Mesenchymal stem cell (in vitro differentiated cells and primary cell): Measurements from ENCODE around the gene FARP1.
A peak's percentile ranks its signal among the peaks of the same experiment; 100 is the strongest.

Experiments
- DNase-seq: peaks from one replicate; pipeline ENCODE4 v3.0.0-alpha.2; 2013
- H2AFZ ChIP-seq: one replicate; pipeline ENCODE4 v1.6.1; 2013; ENCODE audit warnings: low read depth, mild to moderate bottlenecking, control low read depth, inconsistent platforms, low read length, moderate library complexity
- H2AK5ac ChIP-seq: 2 replicates; pipeline ENCODE4 v1.6.1; 2013; ENCODE audit warnings: low read length, moderate library complexity, mild to moderate bottlenecking, inconsistent platforms; ENCODE audit not compliant: severe bottlenecking
- H2BK120ac ChIP-seq: one replicate; pipeline ENCODE4 v1.6.1; 2013; ENCODE audit warnings: low read depth, mild to moderate bottlenecking, inconsistent platforms, low read length, moderate library complexity
- H2BK12ac ChIP-seq, 2 experiments: one replicate each; pipeline ENCODE4 v1.6.1; 2013; ENCODE audit warnings: inconsistent platforms in 2 of 2, low read length in 2 of 2, mild to moderate bottlenecking in 2 of 2, moderate library complexity in 2 of 2, control low read depth in 1 of 2
- H2BK15ac ChIP-seq: one replicate; pipeline ENCODE4 v1.6.1; 2013; ENCODE audit warnings: mild to moderate bottlenecking, low read depth, inconsistent platforms; ENCODE audit not compliant: poor library complexity, severe bottlenecking
- H2BK5ac ChIP-seq: 2 replicates; pipeline ENCODE4 v1.6.1; 2013; ENCODE audit warnings: low read depth, mild to moderate bottlenecking, low read length, control low read depth, inconsistent platforms; ENCODE audit not compliant: poor library complexity, severe bottlenecking
- H3K14ac ChIP-seq, 2 experiments: one replicate each; pipeline ENCODE4 v1.6.1; 2013; ENCODE audit warnings: inconsistent platforms in 2 of 2, low read length in 2 of 2, control low read depth in 1 of 2, mild to moderate bottlenecking in 1 of 2, moderate library complexity in 1 of 2
- H3K18ac ChIP-seq, 2 experiments: one replicate each; pipeline ENCODE4 v1.6.1; 2013; ENCODE audit warnings: inconsistent platforms in 2 of 2, low read length in 2 of 2, control low read depth in 1 of 2, low read depth in 1 of 2, mild to moderate bottlenecking in 1 of 2
- H3K23ac ChIP-seq, 2 experiments: one replicate each; pipeline ENCODE4 v1.6.1; 2013; ENCODE audit warnings: inconsistent platforms in 2 of 2, low read length in 2 of 2, mild to moderate bottlenecking in 2 of 2, moderate library complexity in 2 of 2, control low read depth in 1 of 2
- H3K27ac ChIP-seq: 2 replicates; pipeline ENCODE4 v1.5.1; 2013; ENCODE audit warnings: mild to moderate bottlenecking, moderate library complexity, low read length, control low read depth, inconsistent platforms; ENCODE audit not compliant: poor library complexity, severe bottlenecking
- H3K27me3 ChIP-seq, 2 experiments: 2 replicates each; pipeline versions ENCODE4 v1.6.1 to v1.7.0; 2013; ENCODE audit warnings: low read length in 2 of 2, mild to moderate bottlenecking in 2 of 2, moderate library complexity in 2 of 2, control low read depth in 1 of 2, inconsistent platforms in 1 of 2; ENCODE audit not compliant: control insufficient read depth in 1 of 2, insufficient read depth in 1 of 2
- H3K36me3 ChIP-seq, 2 experiments: 2 replicates each; pipeline versions ENCODE4 v1.6.1 to v1.7.0; 2013; ENCODE audit warnings: low read length in 2 of 2, control low read depth in 1 of 2, inconsistent platforms in 1 of 2, low read depth in 1 of 2, mild to moderate bottlenecking in 1 of 2; ENCODE audit not compliant: insufficient read depth in 2 of 2, control insufficient read depth in 1 of 2
- H3K4ac ChIP-seq, 2 experiments: one replicate each; pipeline ENCODE4 v1.6.1; 2013; ENCODE audit warnings: inconsistent platforms in 2 of 2, low read length in 2 of 2, mild to moderate bottlenecking in 2 of 2, moderate library complexity in 2 of 2, control low read depth in 1 of 2, low read depth in 1 of 2
- H3K4me1 ChIP-seq: 2 replicates; pipeline ENCODE4 v1.6.1; 2013; ENCODE audit warnings: low read depth, low read length, control low read depth; ENCODE audit not compliant: control insufficient read depth, insufficient read depth
- H3K4me2 ChIP-seq: 2 replicates; pipeline ENCODE4 v1.6.1; 2013; ENCODE audit warnings: low read length, mild to moderate bottlenecking, inconsistent platforms; ENCODE audit not compliant: poor library complexity, severe bottlenecking
- H3K4me3 ChIP-seq, 2 experiments: 2 replicates each; pipeline versions ENCODE4 v1.5.1 to v1.7.0; 2013; ENCODE audit warnings: low read length in 2 of 2, mild to moderate bottlenecking in 2 of 2, control low read depth in 1 of 2, low read depth in 1 of 2; ENCODE audit not compliant: insufficient read depth in 1 of 2
- H3K79me1 ChIP-seq: replicated peaks from 2 replicates; pipeline ENCODE4 v1.6.1; 2013; ENCODE audit warnings: mild to moderate bottlenecking, control low read depth, low read length, inconsistent platforms; ENCODE audit not compliant: poor library complexity, severe bottlenecking
- H3K9ac ChIP-seq: 2 replicates; pipeline ENCODE4 v1.7.0; 2013; ENCODE audit warnings: mild to moderate bottlenecking, low read length, moderate library complexity
- H3K9me3 ChIP-seq: 2 replicates; pipeline ENCODE4 v1.7.0; 2013; ENCODE audit warnings: mild to moderate bottlenecking, low read length; ENCODE audit not compliant: control insufficient read depth
- H4K8ac ChIP-seq: one replicate; pipeline ENCODE4 v1.6.1; 2013; ENCODE audit warnings: inconsistent platforms, mild to moderate bottlenecking, low read length, moderate library complexity
- H4K91ac ChIP-seq: one replicate; pipeline ENCODE4 v1.6.1; 2013; ENCODE audit warnings: mild to moderate bottlenecking, low read length, inconsistent platforms
- WGBS: methylation state at CpG from one replicate; pipeline ENCODE4 v1.1.7; 2013; ENCODE audit warnings: mixed read lengths; 5-methylcytosine and 5-hydroxymethylcytosine counted together

Gene FARP1

GRCh38 chr13:98364179-98364578 is 221.3 kb downstream of the FARP1 start:
- Histone ChIP-seq H2BK120ac (no peak overlapping the region), H3K27ac (no peak overlapping the region), H4K8ac (no peak overlapping the region), H3K18ac (no peak overlapping the region), H3K14ac (no peak overlapping the region), H2BK15ac (no peak overlapping the region), H2AFZ (no peak overlapping the region), H3K9me3 (no peaks in the 10 kb centered on the region), H2AK5ac (no peak overlapping the region), H2BK5ac (no peak overlapping the region), H4K91ac (no peak overlapping the region), H3K23ac (no peak overlapping the region), H3K36me3 (peaks cover 8 to 12% of the 10 kb centered on the region in 2 experiments), H3K4ac (no peak overlapping the region), H3K4me2 (no peak overlapping the region), H3K4me3 (no peak overlapping the region), H3K4me1 (peaks cover 5% of the 10 kb centered on the region), H3K27me3 (no peaks in the 10 kb centered on the region), H2BK12ac (no peak overlapping the region), H3K9ac (no peak overlapping the region), H3K79me1 (peaks cover 44% of the 10 kb centered on the region)
- no CpG with 5 or more reads among the region's 2 CpGs for WGBS
- no peak for DNase-seq

GRCh38 chr13:98364647-98365046 is 221.8 kb downstream of the FARP1 start:
- WGBS, result 100% methylated on average over 1 of the region's 2 CpGs

GRCh38 chr13:98365302-98365701 is 222.4 kb downstream of the FARP1 start:
- no peak overlapping the region for H3K23ac ChIP-seq
- H3K27ac ChIP-seq, result no peak overlapping the region
- H2AK5ac ChIP-seq, result no peak overlapping the region
- H3K14ac ChIP-seq, result no peak overlapping the region
- DNase-seq, result peak; percentile 32
- WGBS, result 100% methylated on average over 1 of the region's 3 CpGs
- no peaks in the 10 kb centered on the region for H3K27me3 ChIP-seq
- H3K79me1 ChIP-seq, result peaks cover 41% of the 10 kb centered on the region
- H3K4me2 ChIP-seq, result no peak overlapping the region
- H3K4me1 ChIP-seq, result peaks cover 4% of the 10 kb centered on the region
- H2BK12ac ChIP-seq, result no peak overlapping the region
- no peak overlapping the region for H3K18ac ChIP-seq
- H4K91ac ChIP-seq, result no peak overlapping the region
- no peak overlapping the region for H4K8ac ChIP-seq
- H2BK5ac ChIP-seq, result no peak overlapping the region
- no peak overlapping the region for H3K4ac ChIP-seq
- no peak overlapping the region for H3K4me3 ChIP-seq
- H2BK15ac ChIP-seq, result no peak overlapping the region
- no peaks in the 10 kb centered on the region for H3K9me3 ChIP-seq
- H3K36me3 ChIP-seq, result peaks cover 8 to 17% of the 10 kb centered on the region in 2 experiments
- no peak overlapping the region for H2AFZ ChIP-seq
- H3K9ac ChIP-seq, result no peak overlapping the region
- H2BK120ac ChIP-seq, result no peak overlapping the region

More at GRCh38 chr13:98364647-98365046, 221.8 kb downstream of the FARP1 start:
- Histone ChIP-seq H2BK5ac (no peak overlapping the region), H3K14ac (no peak overlapping the region), H3K9me3 (no peaks in the 10 kb centered on the region), H3K18ac (no peak overlapping the region), H3K79me1 (peaks cover 40% of the 10 kb centered on the region), H2BK15ac (no peak overlapping the region), H3K36me3 (peaks cover 8 to 12% of the 10 kb centered on the region in 2 experiments), H3K27ac (no peak overlapping the region), H4K91ac (no peak overlapping the region), H3K4ac (no peak overlapping the region), H2AFZ (no peak overlapping the region), H3K9ac (no peak overlapping the region), H2BK12ac (peak overlapping the region in 1 of 2 experiments; percentile 15), H3K4me3 (no peak overlapping the region), H2AK5ac (no peak overlapping the region), H2BK120ac (no peak overlapping the region), H4K8ac (no peak overlapping the region), H3K4me1 (peaks cover 3% of the 10 kb centered on the region), H3K27me3 (no peaks in the 10 kb centered on the region), H3K4me2 (no peak overlapping the region), H3K23ac (no peak overlapping the region)
- no peak for DNase-seq

GRCh38 chr13:98366010-98366409 is 223.1 kb downstream of the FARP1 start:
- Histone ChIP-seq H3K4ac (no peak overlapping the region), H2AFZ (no peak overlapping the region), H3K4me2 (no peak overlapping the region), H4K8ac (no peak overlapping the region), H4K91ac (no peak overlapping the region), H3K4me3 (no peak overlapping the region), H3K79me1 (peaks cover 40% of the 10 kb centered on the region), H3K18ac (peak overlapping the region in 1 of 2 experiments; percentile 59), H3K27ac (no peak overlapping the region), H3K36me3 (peaks cover 8 to 17% of the 10 kb centered on the region in 2 experiments), H3K9me3 (no peaks in the 10 kb centered on the region), H3K14ac (no peak overlapping the region), H3K23ac (no peak overlapping the region), H2BK15ac (no peak overlapping the region), H2AK5ac (no peak overlapping the region), H2BK120ac (no peak overlapping the region), H2BK12ac (no peak overlapping the region), H3K9ac (no peak overlapping the region), H3K4me1 (peaks cover 10% of the 10 kb centered on the region), H2BK5ac (no peak overlapping the region), H3K27me3 (no peaks in the 10 kb centered on the region)
- DNase-seq, result no peak
- WGBS, result no CpG with 5 or more reads among the region's 2 CpGs
